Measurements from ENCODE around the gene KCNAB3.

DNA sequence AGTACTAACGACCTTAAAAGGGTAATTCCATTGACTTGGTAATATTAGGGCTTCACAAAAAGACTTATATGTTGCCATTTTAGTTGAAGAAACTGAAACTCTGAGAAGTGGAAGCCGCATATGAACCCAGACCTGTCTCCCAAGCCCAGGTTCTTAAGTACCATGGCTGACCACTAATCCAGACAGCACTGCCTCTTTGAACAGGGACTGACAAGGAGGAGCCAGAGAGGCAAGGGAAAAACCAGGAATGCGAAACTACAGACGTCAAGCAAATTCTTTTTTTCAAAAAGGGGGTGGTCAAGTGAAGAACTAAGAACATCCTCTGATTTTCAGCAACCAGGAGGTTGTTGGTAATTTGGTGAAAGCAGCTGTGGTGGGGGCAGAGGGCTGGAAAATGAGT, 56.6 kb downstream of the KCNAB3 start:
- TF ChIP-seq, protein P1, sequence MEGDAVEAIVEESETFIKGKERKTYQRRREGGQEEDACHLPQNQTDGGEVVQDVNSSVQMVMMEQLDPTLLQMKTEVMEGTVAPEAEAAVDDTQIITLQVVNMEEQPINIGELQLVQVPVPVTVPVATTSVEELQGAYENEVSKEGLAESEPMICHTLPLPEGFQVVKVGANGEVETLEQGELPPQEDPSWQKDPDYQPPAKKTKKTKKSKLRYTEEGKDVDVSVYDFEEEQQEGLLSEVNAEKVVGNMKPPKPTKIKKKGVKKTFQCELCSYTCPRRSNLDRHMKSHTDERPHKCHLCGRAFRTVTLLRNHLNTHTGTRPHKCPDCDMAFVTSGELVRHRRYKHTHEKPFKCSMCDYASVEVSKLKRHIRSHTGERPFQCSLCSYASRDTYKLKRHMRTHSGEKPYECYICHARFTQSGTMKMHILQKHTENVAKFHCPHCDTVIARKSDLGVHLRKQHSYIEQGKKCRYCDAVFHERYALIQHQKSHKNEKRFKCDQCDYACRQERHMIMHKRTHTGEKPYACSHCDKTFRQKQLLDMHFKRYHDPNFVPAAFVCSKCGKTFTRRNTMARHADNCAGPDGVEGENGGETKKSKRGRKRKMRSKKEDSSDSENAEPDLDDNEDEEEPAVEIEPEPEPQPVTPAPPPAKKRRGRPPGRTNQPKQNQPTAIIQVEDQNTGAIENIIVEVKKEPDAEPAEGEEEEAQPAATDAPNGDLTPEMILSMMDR (IDR thresholded peaks at IDR 0.05), result no peak
- no peak for TF ChIP-seq POLR2A (IDR thresholded peaks at IDR 0.05)
